GDM1 (cell line): ENCODE results near the gene CHAMP1.
"Not testable (repeated sequence)": the region's sequence is repeated elsewhere in the genome, so short reads cannot be mapped to it uniquely, and the experiment has no call there.

Experiments used
- DNase-seq: peaks from one replicate; lab custom pipeline; 2025; lab: John Stamatoyannopoulos, UW

The CHAMP1 gene

DNA sequence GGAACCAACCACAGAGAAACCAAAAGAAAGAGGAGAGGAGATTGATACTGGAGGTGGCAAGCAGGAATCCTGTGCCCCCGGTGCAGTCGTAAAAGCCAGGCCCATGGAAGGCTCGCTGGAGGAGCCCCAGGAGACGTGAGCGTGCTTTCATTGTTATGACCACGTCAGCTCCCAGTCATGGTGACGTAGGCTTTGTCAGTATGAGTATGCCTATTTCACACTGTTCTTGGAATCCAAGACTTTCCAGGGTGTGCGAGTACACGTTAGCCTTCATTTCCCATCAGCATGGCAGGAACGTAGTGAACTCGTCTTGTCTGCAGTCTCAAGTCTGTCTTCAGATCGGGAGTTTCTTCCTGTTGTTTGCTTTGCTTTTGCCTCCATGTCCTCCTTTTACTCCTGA lies 15.4 kb upstream of the CHAMP1 start:
- DNase-seq, result no peak

DNA sequence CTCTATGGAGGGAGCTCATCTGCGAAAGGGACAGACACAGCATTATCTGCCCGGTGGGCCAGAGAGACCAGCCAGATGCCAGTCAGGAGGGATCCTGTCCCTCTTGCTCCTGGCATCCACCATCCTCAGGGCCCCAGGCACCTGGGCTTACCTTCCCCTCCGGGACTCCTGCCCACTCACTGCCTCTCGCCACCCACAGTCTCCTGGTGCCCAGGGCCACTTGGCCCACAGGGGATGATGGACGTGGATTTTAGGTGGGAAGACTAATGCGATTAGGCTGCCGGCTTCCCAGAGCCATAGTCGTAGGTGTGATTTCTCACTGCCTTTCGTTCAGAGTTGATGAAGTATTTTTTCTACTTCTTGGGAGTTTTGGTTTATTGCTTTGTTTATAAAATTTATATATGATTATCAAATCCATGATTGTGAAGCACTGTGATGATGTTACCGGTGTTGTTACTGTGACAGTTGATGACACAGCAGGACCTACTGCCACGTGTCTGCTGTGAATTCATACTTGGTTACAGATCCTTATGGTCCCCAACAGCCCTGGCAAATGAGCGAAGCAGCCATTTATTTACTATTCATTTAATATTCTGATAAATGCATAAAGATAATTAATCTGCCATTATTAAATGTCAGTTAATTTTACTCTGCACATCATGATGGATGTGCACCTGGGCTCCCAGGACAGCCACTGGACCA lies 14.5 kb upstream of the CHAMP1 start:
- DNase-seq, result no peak

DNA sequence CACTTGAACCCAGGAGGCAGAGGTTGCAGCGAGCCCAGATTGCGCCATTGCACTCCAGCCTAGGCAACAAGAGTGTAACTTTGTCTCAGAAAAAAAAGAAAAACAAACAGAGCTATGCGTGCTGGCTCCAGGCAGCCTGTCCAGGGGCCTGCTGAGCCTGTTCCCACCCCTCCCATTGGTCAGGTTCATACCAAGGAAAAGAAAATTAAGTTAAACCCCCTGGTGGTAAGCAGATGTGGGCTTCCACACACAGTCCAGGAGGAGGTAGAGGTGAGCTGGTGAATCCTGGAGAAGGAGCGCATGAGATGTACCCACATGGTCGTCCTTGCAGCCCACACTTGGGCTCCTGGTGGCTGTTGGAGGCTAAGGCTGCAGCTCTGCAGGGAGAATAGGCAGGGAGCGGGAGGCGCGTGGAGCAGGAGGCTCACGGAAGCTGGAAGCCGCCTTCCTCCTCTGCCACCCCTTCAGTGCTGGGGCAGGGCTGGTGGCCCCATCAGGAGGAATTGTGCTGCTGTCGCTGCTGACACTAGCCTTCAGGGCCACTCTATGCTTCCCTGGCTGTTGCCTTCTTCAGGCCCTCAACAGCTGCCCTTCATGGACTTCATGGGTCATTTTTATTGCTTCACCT lies 10.5 kb upstream of the CHAMP1 start:
- DNase-seq, result no peak

DNA sequence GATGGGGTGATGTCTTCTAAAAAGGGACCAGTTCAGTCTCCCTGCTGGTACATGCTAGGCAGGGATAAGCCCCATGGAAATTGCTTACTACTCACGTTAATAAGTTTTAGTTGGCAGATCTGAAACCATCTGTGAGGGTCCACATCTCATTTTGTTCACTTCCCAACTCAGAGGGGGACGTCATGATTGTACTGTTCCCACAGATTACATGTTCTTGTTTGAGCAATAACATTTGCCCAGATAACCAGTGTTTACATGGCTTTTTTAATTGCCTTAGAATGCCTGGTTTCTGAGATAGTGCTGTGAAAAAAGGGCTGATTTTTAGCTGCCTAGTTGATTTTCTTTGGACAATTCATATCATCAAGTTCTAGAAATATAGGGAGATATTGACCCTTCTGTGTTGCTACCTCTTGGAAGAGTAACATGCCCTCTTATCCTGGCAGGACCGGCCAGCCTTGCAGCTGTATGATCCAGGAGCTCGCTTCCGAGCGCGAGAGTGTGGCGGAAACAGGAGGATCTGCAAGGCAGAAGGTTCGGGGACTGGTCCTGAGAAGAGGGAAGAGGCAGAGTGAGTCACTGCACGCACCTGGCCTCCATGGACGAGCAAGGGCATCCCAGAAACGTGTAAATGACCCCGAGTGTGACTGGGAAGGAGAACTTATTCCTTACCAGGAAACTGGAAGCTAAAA lies 9.8 kb upstream of the CHAMP1 start:
- no peak for DNase-seq

DNA sequence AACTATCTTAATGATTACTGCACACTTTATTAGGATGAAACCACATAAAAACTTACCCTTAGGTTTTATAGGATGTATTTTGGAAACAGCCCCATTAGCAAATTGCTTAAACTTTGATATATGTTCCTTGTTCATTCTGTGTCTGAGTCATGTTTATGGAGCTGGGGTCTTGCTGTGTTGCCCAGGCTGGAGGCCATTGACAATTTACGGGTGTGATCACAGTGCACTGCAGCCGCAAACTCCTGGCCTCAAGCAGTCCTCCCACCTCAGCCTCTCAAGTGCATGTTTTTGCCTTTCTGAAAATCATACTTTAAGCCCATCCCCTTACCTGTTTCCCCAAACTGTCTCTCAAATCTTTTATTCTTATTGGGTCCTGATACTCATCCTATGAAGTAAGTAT lies 5.2 kb upstream of the CHAMP1 start:
- no peak for DNase-seq

DNA sequence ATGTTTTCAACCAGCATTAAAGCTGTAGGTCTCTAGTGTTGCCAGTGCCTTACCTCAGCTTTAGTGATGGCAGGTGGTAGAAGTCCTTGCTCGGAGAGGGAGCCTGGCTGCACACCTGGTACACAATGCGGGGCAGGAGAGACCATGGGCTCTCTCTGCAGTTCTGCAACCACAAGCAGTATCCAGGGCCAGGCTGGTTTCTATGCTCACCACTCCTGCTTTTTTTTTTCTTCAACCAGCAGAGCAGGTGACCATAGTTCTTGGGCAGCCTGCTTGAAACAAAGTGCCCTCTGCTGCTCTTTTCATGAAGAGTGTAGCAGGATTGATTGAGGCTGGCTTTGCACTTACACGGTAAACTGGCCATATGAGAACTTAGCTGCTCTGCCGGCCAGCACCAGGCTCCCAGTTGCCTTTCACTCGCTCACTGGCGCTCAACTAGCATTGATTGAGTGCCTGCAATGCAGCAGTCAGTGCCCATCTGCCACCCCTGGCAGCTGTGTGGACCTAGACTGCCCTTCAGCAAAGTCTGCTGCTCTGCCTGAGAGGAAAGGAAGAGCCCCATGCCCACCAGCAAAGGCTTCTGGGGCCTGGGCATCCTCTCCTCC lies 4.4 kb upstream of the CHAMP1 start:
- no peak for DNase-seq

DNA sequence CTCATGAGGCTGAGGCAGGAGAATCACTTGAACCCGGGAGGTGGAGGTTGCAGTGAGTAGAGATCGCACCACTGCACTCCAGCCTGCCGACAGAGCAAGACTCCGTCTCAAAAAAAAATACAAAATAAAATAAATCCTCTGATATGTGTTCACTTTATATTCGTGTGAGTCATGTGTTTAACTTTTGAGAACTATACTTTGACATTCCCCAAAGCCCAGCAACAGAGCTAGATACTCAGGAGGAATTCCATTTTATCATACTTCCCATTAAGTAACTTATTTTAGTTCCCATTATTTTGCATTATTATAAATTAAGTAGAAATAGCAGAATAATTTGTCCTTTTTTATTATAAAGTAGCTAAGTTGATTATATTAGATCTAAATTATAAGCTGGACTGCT lies 3.3 kb upstream of the CHAMP1 start:
- DNase-seq, result no peak

DNA sequence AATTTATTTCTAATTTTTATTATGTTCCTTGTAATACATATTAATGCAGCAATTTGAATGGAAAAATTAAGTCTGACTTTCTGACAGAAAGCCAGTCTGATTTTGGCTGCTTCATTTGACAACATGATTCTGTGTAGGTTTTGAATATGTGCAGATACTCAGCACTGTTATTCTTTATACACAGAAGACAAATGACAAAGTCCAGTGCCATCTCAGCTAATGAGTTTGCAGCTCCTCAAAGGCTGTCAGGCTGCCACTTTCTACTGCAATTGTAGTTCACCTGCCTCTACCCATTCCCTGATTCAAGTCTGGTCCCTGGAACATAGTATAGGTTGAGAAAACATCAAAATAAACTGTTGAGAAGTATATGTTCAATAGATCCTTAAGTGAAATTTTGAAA lies 2.9 kb upstream of the CHAMP1 start:
- no peak for DNase-seq

DNA sequence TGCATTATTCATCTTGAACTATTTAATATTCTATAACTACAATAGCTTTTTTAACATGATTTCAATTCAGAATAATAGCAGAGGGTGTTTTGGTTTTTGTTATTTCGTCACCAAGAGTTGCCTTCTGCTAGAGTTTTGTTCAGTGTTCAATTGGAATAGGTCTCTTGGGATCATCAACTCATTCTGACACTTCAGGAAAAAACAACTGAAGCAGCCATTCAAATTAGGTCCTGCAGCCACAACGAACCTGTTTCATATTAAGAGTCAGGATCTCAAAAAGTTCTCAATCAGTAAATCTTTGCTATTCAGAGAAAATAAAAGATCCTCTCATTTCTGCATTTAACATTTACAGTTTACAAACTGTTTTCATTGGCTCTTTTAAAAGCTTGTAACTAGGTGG lies 2.4 kb upstream of the CHAMP1 start:
- DNase-seq, result no peak

DNA sequence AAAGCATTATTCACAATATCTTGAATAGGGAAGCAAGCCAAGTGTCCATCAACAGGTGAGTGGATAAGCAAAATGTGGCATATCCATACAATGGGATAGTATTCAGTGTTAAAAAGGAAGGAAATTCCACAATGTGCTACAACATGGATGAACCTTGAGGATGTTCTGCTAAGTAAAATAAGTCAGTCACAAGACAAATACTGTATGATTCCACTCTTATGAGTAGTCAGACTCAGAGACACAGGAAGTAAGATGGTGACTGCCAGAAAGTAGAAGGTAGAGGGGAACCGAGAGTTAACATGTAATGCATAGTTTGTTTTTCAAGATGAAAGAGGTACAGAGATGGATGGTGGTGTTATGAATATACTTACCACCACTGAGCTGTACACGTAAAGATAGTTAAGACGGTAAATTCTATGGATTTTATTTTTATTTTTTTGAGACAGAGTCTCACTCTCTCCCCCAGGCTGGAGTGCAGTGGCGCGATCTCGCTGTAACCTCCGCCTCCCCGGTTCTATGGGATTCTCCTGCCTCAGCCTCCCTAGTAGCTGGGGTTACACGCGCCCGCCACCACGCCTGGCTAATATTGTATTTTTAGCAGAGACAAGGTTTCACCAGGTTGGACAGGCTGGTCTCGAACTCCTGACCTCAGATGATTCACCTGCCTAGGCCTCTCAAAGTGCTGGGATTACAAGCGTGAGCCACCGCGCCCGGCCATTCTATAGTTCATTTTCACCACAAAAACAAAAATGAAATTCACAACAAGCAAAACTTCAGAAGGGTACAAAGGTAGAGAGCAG lies 1.0 kb upstream of the CHAMP1 start:
- DNase-seq, result no peak

DNA sequence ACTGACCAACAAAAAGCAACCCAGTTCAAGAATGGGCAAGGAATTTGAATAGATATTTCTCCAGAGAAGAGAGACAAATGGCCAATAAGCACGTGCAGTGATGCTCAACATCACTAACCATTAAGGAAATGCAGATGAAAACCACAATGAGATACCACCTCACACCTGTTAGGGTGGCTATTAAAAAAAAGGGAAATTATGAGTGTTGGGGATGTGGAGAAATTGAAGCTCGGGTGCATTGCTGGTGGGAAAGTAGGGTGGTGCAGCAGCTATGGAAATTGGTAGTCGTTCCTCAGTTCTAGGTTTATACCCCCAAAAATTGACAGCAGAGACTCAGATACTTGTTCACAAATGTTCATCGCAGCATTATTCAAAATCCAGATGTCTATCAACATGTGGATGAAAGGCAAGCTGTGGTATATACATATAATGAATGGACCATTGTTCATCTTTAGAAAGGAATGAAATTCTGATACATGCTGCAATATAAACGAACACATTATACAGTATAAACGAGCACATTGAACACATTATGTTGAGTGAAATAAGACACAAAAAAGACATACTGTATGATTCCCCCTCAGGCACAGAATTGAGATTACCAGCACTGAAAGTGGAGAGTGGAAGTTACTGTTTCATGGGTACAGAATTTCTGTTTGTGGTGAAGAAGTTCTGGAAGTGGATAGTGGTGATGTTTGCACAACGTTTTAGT lies 927 bp downstream of the CHAMP1 start:
- DNase-seq, result no peak

DNA sequence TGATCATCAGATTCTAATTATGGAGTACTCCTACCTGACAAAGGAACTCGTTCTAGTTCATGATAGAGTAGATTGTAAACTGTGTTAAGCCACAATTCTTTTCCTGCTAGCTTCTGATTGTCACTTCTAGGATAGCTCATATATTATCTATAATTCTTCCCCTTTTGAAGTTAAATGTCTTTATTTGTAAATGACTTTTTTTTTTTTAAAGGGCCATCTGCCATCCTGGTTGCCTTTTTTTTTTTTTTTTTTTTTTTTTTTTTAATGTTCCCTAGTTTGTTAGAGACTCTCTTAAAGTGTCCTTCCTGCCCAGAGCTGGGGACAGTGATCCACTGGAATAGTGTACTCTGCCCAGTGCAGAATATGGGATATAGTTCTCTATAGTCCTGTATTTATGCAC lies 4.3 kb downstream of the CHAMP1 start:
- no peak for DNase-seq

DNA sequence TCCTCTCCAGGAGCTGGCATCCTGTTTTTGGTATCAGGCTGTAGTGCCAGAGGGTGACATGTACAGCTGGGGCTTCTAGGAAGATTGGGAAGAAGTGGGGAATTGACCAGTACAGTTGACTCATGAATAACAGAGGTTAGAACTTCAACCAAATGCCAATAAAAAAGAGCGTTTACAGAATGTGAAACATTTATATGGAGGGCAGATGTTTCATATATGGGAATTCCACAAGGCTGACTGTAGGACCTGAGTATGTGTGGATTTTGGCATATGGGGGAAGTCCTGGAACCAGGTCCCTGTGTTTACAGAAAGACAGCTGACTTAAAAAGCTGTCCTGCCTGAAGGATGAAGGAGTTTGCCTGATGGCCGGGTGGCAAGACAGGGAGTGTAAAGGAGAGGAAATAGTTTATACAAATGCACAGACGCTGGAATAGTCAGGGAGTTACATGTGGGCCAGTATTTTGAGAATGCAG lies 5.2 kb downstream of the CHAMP1 start:
- no peak for DNase-seq

DNA sequence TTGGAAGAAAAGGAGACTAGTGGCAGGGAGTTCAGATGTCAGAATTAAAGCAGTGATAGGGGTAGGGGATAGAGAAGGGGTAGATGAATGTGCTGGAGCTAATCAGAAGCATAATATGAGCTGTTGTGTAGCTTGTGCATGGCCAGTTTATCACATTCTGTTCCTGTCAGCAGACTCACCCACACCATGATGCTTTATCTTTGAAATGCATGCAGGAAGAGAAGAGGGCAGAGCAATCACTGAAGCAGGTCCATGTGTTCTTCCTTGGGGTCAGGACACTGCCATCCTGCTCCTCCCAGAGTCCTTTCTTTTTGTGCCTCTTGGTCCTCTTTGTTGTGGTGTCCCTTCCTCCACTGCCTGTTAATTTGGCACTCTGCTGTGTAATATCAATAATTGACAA lies 5.8 kb downstream of the CHAMP1 start:
- no peak for DNase-seq

DNA sequence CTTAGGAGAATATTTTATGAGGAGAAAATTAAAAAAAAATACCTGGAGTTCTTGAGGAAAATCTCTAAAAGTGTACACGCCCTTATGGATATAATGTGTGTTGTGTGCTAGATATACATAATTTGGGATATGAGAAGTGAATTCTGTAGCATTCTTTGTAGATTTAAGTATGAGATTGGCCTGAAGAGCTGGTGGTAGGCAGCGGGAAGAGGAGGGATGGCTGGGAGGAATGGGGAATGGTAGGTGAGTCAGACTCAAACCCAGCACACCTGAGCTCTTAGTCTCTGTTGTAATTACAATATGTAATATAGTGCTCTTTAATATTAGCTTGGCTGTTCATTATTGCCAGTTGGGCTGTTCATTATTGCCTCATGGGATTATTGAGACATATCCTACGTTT lies 7.0 kb downstream of the CHAMP1 start:
- no peak for DNase-seq

DNA sequence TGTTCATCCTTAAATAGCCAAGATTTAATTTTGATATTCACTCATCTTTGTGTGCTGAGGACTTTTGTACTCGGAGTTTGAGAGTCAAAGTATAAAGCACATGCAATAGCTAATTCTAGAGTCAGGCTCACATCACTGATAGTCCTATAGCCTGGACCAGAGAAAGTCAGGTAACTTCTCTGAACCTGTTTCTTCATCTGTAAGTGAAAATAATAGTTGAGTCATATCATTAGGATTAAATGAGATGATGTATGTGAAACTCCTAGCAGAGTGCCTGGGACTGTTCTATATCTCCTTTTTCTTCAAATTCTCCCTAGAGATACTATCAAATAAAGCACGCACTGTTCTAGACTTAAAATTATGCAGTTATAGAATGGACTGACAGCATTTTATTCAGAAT lies 9.0 kb downstream of the CHAMP1 start:
- DNase-seq, result no peak

DNA sequence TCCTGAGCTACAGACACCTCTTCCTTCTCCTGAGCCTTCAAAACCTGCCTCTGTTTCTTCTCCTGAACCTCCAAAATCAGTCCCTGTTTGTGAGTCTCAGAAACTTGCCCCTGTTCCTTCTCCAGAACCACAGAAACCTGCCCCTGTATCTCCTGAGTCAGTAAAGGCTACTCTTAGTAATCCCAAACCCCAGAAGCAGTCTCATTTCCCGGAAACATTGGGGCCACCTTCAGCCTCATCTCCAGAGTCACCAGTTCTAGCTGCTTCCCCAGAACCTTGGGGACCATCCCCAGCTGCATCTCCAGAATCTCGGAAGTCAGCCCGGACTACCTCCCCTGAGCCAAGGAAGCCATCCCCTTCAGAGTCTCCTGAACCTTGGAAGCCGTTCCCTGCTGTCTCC lies 10.0 kb downstream of the CHAMP1 start:
- DNase-seq, result no peak

DNA sequence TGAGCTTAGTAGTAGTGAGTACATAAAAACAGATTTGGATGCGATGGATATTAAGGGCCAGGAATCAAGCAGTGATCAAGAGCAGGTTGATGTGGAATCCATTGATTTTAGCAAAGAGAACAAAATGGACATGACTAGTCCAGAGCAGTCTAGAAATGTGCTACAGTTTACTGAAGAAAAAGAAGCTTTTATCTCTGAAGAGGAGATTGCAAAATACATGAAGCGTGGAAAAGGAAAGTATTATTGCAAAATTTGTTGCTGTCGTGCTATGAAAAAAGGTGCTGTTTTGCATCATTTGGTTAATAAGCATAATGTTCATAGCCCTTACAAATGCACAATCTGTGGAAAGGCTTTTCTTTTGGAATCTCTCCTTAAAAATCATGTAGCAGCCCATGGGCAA lies 11.4 kb downstream of the CHAMP1 start:
- no peak for DNase-seq

DNA sequence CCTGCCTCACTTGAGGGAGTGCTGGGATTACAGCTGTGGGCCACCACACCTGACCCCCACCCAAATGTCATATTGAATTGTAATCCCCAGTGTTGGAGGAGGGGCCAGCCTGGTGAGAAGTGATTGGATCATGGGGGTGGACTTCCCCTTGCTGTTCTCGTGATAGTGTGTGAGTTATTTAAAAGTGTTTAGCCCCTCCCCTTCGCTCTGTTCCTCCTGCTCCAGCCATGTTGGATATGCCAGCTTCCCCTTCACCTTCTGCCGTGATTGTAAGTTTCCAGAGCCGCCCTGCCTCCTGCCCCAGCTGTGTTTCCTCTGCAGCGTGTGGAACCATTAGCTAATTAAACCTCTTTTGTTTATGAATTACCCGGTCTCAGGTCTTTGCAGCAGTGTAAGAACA lies 13.7 kb downstream of the CHAMP1 start:
- no peak for DNase-seq

DNA sequence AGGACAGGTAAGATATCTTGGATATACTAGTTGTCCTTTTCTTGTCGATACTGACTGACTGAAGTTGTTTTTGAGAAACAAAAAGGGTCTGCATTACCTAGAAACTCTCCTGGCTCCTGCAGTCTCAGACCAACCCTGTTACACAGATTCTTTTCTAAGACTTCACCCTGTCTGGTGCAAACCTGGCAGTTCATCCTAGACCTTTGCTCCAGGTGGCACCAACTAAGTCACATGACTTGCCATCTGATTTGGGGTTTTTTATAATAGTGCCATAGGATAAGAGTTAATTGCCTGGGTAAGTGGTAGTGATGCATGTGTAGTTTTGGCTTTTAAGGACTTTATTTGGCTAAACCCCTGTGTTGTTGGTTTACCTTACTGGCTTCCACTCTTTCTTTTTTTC lies 14.3 kb downstream of the CHAMP1 start:
- no peak for DNase-seq

DNA sequence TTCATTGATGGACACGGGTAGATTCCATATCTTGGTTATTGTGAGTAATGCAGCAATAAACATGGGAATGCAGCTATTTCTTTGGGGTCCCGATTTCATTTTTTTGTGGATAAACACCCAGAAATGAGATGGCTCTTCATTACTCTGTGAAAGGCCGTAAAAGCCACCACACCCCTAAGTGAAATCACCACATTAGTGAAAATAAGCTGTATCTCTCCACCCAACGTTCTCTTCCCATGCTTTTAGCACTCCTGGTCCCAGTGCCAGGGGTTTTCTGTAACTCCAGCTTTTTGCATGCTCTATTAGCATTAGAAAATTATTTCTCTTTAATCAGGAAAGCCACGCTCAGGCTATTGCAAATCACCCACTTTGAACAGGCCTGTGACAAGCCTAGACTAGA lies 15.8 kb downstream of the CHAMP1 start:
- DNase-seq, result no peak

DNA sequence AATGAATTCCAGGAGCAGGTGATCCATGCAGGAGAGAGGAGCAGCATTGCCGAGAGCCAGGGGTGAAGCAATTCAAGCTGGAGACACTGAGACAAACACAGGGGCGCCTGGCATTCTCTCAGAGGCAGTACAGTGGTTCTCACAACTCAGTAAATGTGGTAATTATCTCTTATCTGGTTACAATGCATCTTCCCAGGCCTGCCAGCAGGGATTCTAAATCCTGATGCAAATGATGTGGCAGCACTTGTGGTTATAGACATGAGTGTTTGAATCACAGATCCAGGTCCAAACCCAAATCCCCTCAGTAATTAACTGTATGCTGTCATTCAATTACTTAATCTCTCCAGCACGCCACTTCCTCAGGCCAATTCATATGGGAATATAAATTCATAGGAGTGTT lies 19.6 kb downstream of the CHAMP1 start:
- not testable (repeated sequence) for DNase-seq
